Activated CD8-positive, alpha-beta T cell treated with anti-CD3 and anti-CD28 coated beads for 36 hours (primary cell): ENCODE results near the gene LAMA3. TPM values are rescaled to one million over a fixed set of nuclear protein-coding genes. Genes with fewer than 3 reads are reported as not detected.
A peak's percentile ranks its signal among the peaks of the same experiment; 100 is the strongest.

Experiments used
- ATAC-seq: fragments of 200-7000 bp; cut with Tn5 transposase; one replicate; pipeline ENCODE4 v1.10.0; 2021; ENCODE audit warnings: mild to moderate bottlenecking, moderate library complexity
- CTCF ChIA-PET: fragments of 350-600 bp; sonication (Branson Sonifier 250); formaldehyde crosslinking; loops from one replicate; lab custom pipeline; 2021; ENCODE audit warnings: antibody characterized with exemption; lab: Charles Lee
- POLR2A ChIA-PET: fragments of 350-600 bp; sonication (Branson Sonifier 250); formaldehyde crosslinking; loops from one replicate; lab custom pipeline; 2021; ENCODE audit warnings: antibody characterized with exemption; lab: Charles Lee
- DNase-seq: peaks from one replicate; pipeline ENCODE4 v3.0.0-alpha.2; 2020
- H3K27ac Mint-ChIP-seq: one replicate; pipeline ENCODE4 v1.8.0; 2021; ENCODE audit warnings: mild to moderate bottlenecking, mixed read lengths
- H3K27me3 Mint-ChIP-seq: one replicate; pipeline ENCODE4 v1.8.0; 2021; ENCODE audit warnings: mixed read lengths
- H3K36me3 Mint-ChIP-seq: one replicate; pipeline ENCODE4 v1.8.0; 2021; ENCODE audit warnings: low read depth, mixed read lengths
- H3K4me1 Mint-ChIP-seq: one replicate; pipeline ENCODE4 v1.8.0; 2021; ENCODE audit warnings: low read depth, mixed read lengths
- H3K4me3 Mint-ChIP-seq: one replicate; pipeline ENCODE4 v1.8.0; 2021; ENCODE audit warnings: mild to moderate bottlenecking, moderate library complexity, mixed read lengths
- H3K9me3 Mint-ChIP-seq: one replicate; pipeline ENCODE4 v1.8.0; 2021; ENCODE audit warnings: mixed read lengths
- intact Hi-C: fragments of 100-400 bp; cut with micrococcal nuclease; formaldehyde crosslinking; loops from one replicate; pipeline ENCODE4 v1.10.0; 2022
- total RNA-seq, 2 experiments: library from RNA; stranded (reverse); gene quantifications; one replicate each; pipeline ENCODE4 v1.2.3, GENCODE V29; 2021
- TF ChIP-seq, protein P1 (sequence below): fragments of 200-600 bp; IDR thresholded peaks from one replicate; pipeline ENCODE4 v1.8.0; 2022; ENCODE audit warnings: antibody characterized with exemption, mild to moderate bottlenecking

Gene LAMA3
- total RNA-seq, 2 experiments from 2014 or later: 0.05 TPM; not detected in 1

DNA sequence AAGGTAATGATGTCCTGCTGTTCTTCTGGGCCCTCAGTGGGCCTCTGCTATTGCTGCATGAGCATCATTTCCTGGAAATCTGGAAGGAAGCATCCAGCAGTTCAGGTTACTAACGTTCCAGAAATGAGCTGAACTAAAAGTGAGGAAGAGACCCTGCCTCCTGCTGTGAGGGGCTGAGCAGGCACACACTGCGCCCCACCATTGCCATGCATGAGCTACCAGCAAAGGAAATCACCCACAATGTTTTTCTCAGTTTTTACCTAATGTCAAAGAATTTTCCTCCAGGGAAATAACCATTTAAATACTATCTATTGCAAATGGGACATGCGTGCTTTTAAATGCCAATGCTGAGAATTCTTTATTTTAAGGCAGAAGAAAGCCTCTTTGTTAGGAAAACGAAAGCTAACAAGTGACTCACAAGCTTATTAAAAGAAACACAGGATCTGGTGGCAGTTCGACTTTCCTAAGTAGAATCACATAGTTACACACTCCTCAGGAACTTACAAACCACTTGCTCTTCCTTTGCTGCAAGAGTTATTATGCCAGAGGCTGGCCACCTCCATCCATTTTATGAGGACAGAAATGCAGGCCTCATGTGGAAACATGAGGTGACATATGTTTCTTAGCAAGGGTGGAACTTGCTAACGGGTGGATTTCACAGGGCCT lies 172.7 kb downstream of the LAMA3 start:
- no peak for ATAC-seq
- intact Hi-C loops: loop anchor here (5.0 kb wide), 1 partner anchor 35 kb away; no protein-coding TSS in a partner anchor
- POLR2A ChIA-PET: interaction anchor here (1.0 to 1.1 kb wide), 2 partner anchors 10 to 154 kb away, joined by 3 read pairs; no protein-coding TSS in a partner anchor
- no peak for DNase-seq
- Mint-ChIP-seq H3K4me1 (peaks cover 49% of the 10 kb centered on the region), H3K4me3 (no peak overlapping the region), H3K27ac (peak overlapping the region; percentile 55), H3K36me3 (no peaks in the 10 kb centered on the region), H3K27me3 (no peaks in the 10 kb centered on the region), H3K9me3 (peaks cover 4% of the 10 kb centered on the region)
- TF ChIP-seq, protein P1, sequence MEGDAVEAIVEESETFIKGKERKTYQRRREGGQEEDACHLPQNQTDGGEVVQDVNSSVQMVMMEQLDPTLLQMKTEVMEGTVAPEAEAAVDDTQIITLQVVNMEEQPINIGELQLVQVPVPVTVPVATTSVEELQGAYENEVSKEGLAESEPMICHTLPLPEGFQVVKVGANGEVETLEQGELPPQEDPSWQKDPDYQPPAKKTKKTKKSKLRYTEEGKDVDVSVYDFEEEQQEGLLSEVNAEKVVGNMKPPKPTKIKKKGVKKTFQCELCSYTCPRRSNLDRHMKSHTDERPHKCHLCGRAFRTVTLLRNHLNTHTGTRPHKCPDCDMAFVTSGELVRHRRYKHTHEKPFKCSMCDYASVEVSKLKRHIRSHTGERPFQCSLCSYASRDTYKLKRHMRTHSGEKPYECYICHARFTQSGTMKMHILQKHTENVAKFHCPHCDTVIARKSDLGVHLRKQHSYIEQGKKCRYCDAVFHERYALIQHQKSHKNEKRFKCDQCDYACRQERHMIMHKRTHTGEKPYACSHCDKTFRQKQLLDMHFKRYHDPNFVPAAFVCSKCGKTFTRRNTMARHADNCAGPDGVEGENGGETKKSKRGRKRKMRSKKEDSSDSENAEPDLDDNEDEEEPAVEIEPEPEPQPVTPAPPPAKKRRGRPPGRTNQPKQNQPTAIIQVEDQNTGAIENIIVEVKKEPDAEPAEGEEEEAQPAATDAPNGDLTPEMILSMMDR: no peak
- CTCF ChIA-PET: interaction anchor here (3.8 kb wide), 1 partner anchor 56 kb away, joined by 13 read pairs; no protein-coding TSS in a partner anchor

DNA sequence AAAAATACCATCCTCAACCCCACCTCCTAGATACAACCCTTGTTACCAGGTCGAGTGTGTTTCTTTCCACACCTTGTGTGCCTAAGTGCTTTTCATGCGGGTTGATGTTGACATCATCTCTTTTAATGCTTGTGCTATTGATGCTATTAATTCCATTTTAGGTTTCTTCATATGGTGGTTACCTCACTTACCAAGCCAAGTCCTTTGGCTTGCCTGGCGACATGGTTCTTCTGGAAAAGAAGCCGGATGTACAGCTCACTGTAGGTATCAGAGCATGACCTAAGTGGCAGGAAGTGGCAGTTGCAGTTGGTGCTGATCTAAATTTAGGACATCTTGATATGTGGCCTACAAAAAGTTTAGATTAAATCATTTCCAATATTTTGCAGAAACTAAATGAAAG lies 175.4 kb downstream of the LAMA3 start:
- Mint-ChIP-seq H3K27ac (peak overlapping the region; percentile 83), H3K4me3 (no peak overlapping the region), H3K27me3 (no peaks in the 10 kb centered on the region), H3K36me3 (no peaks in the 10 kb centered on the region), H3K9me3 (peaks cover 4% of the 10 kb centered on the region), H3K4me1 (peaks cover 58% of the 10 kb centered on the region)
- peak; percentile 65 for DNase-seq
- ChIA-PET CTCF (no interaction called here), POLR2A (no interaction called here)
- ATAC-seq: peak; percentile 82
- TF ChIP-seq, protein P1: no peak
- intact Hi-C loops: loop anchor here (5.0 kb wide), 1 partner anchor 37 kb away; no protein-coding TSS in a partner anchor

DNA sequence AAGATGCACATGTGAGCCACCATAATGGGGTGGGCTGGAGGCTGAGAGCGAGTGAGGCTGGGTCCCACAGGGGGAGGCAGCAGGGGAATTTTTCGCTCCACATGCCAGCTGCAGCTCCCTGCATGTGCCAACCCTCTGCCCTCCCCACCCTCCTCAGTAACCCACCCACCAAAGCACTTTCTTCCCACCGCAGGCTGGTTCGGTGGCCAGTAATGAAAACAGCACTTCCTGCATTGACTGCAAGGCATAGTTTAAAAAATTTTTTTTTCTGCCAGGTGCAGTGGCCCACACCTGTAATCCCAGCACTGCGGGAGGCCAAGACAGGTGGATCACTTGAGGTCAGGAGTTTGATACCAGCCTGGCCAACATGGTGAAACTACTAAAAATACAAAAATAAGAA lies 177.8 kb downstream of the LAMA3 start:
- peaks cover 63% of the 10 kb centered on the region for H3K4me1 Mint-ChIP-seq
- H3K27ac Mint-ChIP-seq: no peak overlapping the region
- no peak overlapping the region for H3K4me3 Mint-ChIP-seq
- ChIA-PET CTCF (interaction anchor here (1.1 kb wide), 1 partner anchor 51 kb away, joined by 3 read pairs; no protein-coding TSS in a partner anchor), POLR2A (interaction anchor here (0.5 kb wide), 1 partner anchor 17 kb away, joined by 4 read pairs; no protein-coding TSS in a partner anchor)
- peaks cover 4% of the 10 kb centered on the region for H3K9me3 Mint-ChIP-seq
- TF ChIP-seq, protein P1: no peak
- H3K36me3 Mint-ChIP-seq: no peaks in the 10 kb centered on the region
- intact Hi-C loops: no loop called here
- ATAC-seq (no peak), DNase-seq (peak; percentile 17)
- H3K27me3 Mint-ChIP-seq: no peaks in the 10 kb centered on the region

DNA sequence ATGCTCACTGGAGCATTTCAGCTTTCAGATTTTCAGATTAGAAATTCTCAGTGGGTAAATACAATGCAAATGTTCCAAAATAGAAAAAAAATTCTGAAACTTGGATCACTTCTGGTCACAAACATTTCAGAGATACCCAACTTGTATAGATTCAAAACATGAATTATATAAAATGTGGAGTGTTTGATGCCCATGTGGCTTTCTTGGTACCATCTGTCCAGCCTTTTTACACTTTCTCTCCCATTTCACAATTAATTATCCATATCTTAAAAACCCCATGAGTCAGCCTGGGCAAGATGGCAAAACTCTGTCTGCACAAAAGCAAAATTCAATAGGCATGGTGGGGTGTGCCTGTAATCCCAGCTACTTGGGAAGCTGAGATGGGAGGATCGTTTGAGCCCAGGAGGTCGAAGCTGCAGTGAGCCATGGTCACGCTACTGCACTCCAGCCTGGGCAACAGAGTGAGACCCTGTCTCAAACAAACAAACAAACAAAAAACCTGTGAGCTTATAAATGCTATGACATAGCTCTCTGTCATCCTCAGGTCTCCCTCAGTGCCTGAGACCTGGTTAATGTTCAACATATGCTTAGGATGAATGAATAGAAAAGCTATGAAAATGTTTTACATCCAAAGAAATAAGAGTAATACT lies 179.0 kb downstream of the LAMA3 start:
- CTCF ChIA-PET: interaction anchor here (1.2 kb wide), 1 partner anchor 16 kb away, joined by 3 read pairs; no protein-coding TSS in a partner anchor
- Mint-ChIP-seq H3K27ac (no peak overlapping the region), H3K36me3 (no peaks in the 10 kb centered on the region), H3K4me3 (no peak overlapping the region), H3K9me3 (peaks cover 4% of the 10 kb centered on the region), H3K4me1 (peaks cover 66% of the 10 kb centered on the region), H3K27me3 (no peaks in the 10 kb centered on the region)
- intact Hi-C loops: no loop called here
- TF ChIP-seq, protein P1: no peak
- ATAC-seq: no peak
- no peak for DNase-seq
- POLR2A ChIA-PET: no interaction called here
